HG03439 (cell line): ENCODE measurements around the gene IGSF6.
"Not testable (repeated sequence)": the region's sequence is repeated elsewhere in the genome, so short reads cannot be mapped to it uniquely, and the experiment has no call there.

Experiments used
- ATAC-seq: cut with Tn5 transposase; IDR thresholded peaks from one replicate; pipeline ENCODE4 v1.9.1; 2021; ENCODE audit warnings: mild to moderate bottlenecking, moderate library complexity; ENCODE audit not compliant: unreplicated experiment

The IGSF6 gene

GRCh38 chr16:21629616-21630539 lies 22.5 kb downstream of the IGSF6 start:
- not testable (repeated sequence) for ATAC-seq

DNA sequence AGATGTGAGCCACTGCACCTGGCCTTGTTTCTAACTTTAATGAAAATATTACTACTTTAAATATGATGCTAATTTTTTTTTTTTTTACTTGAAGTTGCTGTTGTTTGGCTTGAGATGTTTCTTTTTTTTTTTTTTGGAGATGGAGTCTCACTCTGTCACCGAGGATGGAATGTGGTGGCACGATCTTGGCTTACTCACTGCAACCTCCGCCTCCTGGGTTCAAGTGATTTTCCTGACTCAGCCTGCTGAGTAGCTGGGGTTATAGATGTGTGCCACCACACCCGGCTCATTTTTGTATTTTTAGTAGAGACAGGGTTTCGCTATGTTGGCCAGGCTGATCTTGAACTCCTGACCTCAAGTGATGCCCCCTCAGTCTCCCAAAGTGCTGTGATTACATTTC lies 23.6 kb downstream of the IGSF6 start:
- no peak for ATAC-seq

GRCh38 chr16:21628121-21628726 lies 24.2 kb downstream of the IGSF6 start:
- ATAC-seq = no peak

GRCh38 chr16:21626659-21627277 lies 25.6 kb downstream of the IGSF6 start:
- no peak for ATAC-seq

DNA sequence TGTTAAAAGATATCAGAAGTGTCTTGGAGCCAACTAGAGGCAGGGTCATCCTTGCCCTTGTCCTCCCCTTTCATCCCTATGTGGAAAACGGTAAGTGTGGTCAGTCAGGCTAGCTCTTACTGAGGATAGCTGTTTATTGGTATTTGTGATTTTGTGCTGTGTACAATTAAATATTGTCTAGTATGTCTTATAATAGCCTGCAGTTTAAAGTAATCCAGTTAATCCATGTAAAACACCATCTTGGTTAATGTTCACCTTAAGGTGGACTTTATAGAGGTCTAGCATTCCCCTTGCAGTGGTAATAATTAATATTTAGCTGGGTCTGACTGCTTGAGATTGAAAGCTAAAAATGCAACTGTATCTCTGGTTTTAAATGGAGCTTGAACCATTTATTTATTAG lies 27.4 kb downstream of the IGSF6 start:
- ATAC-seq = no peak

- ATAC-seq = no peak
These were observed 29.9 kb downstream of the IGSF6 start for GRCh38 chr16:21622545-21622944.

- ATAC-seq = no peak
These were observed 31.8 kb downstream of the IGSF6 start for GRCh38 chr16:21620592-21620991.

GRCh38 chr16:21619765-21620425 lies 32.5 kb downstream of the IGSF6 start:
- ATAC-seq = no peak

- ATAC-seq = no peak
These were observed 34.1 kb downstream of the IGSF6 start for GRCh38 chr16:21618281-21618680.

DNA sequence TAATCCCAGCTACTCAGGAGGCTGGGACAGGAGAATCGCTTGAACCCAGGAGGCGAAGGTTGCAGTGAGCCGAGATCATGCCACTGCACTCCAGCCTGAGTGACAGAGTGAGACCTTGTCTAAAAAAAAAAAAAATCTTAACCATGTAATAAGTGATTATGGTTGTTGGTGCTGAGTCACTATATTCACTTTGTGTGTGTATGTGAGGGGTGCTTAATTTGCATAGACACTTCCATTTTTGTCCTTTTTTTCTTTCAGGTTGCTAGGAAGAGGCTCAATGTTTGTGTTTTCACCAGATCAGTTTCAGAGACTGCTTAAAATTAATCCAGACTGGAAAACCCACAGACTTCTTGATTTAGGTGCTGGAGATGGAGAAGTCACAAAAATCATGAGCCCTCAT lies 34.8 kb downstream of the IGSF6 start:
- no peak for ATAC-seq

DNA sequence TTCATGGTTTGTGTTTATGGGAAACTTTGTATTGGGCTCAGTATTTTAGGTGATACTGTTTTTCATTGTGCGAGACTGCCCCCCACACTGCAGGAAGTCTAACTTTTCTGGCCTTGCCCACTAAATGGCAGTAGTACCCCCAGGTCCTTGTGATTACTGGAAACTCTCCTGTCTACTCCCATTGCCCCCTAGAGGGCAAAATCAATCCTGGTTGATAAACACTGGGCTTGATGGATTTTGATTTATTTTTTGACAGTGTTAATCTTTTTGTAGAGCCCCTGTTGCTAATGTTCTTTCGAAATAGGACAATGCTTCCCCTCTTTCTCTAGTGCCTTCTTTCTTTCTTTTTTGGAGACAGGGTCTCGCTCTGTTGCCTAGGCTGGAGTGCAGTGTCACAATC lies 37.5 kb downstream of the IGSF6 start:
- no peak for ATAC-seq

DNA sequence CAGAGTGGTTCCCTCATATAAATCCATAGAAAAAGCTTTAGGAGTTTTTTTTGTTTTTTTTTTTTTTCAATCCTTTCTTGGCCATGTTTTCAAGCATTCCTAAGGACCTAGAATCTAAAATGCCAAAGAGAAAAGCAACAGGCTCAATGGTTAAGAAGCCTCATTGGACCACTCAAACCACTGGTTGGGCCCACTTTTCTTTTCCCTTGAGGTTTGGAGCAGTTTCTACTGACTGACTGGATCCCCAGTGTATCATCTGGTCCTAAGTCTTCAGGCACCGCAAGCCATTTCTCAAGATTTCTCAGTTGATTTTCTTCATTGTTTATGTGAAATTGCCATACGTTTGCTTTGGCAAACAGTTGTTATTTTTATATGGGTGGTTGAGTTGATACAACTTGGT lies 38.6 kb downstream of the IGSF6 start:
- ATAC-seq = no peak

DNA sequence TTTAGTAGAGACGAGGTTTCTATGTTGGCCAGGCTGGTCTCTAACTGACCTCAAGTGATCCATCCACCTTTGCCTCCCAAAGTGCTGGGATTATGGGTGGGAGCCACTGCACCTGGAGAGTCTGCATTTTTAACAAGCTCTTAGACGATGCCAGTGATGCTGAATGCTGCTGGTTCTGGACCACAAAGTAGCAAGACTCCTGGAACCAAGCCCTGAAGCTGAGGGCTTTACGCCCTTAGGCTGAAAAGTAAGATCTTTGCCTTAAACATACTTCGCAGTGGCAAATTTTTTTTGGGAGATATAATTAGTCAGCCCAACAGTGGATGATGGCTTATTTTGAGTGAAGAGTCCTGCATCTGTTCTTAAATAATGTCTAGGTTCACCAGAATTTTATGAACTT lies 39.0 kb downstream of the IGSF6 start:
- no peak for ATAC-seq

DNA sequence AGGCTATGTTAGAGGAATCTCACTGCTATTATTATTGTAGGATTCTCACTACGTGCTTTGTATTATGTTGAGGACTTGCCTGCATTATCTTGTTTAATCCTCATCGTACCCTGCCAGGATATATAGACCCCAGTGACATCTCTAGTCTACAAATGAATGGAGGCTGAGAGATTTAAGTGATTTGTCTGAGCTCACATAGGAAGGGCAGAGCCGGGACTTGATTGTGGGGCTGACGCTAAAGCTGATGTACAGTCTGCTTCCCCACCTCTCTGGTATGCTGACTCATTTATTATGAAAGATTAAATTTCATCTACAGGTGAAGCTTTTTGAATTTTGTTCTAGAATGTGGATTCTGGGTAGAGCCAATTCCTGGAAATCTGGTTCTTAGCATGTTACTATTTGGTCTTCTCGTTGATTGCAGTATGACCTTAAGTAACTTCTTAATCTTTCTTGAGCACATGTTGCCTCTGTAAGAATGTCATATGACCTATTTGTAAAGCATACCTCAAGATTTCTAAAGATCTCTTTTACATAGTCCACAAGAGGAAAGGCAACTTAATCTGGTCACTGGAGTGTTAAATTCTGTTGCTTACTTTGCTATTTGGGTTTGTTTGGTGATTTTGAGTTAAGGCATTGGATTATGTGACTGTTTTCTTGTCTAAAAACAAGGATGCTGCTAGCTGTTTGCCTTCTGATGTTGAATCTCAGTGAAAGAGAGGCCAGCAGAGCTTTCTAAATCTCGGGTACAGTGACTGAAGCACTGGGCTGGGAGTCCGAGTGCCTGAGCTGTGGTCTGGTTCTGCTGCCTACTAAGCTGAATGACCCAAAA lies 40.6 kb downstream of the IGSF6 start:
- ATAC-seq = no peak

DNA sequence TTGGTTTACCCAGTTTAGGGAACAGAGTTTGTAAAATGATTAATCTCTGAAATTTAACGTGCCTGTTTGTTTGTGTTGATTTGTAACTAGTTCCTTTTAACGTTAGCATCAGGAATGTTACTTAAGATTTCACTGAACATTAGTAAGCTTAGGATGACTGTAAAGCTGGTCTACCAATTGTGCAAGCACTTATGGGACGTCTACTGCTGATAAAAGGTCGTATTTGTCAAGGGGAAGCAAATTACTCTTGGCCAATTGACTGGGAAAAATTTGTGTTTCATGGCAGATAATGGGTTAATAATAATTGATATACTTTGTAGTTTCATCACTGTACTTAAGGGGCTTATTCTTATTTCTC lies 41.2 kb downstream of the IGSF6 start:
- no peak for ATAC-seq

GRCh38 chr16:21610766-21611165 lies 41.6 kb downstream of the IGSF6 start:
- ATAC-seq = no peak

DNA sequence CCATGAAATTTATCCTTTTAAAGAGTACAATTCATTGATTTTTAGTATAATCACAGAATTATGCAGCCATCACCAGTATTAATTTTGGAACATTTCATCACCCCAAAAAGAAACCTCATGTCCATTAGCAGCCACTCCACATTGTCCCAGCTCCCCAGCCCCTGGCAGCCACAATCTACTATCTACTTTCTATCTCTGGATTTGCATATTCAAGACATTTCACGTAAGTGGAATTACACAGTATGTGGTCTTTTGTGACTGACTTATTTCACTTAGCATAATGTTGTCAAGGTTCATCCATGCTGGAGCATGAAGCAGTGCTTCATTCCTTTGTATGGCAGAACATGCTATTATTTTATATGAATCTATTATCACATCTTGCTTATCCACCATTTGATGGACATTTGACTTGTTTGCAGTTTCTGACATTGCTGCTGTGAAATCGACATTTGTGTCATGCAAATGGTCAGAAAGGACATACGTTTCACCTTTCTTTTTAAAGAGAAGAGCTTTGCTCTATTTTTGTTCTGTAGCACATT lies 42.3 kb downstream of the IGSF6 start:
- ATAC-seq = no peak

- no peak for ATAC-seq
These were observed 43.6 kb downstream of the IGSF6 start for GRCh38 chr16:21608639-21609328.

DNA sequence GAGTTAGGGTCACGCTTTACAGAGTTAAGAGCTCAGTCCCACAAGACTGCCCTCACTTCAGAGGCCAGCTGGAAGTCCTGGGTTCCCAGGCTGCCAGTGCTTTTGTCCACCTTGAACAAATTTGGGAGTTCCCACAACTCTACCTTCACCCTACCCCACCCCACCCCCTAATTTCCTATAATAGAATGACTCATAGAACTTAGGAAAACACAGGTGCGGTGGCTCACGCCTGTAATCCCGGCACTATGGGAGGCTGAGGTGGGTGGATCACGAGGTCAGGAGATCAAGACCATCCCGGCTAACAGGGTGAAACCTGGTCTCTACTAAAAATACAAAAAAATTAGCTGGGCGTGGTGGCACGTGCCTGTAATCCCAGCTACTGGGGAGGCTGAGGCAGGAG lies 46.6 kb downstream of the IGSF6 start:
- ATAC-seq = not testable (repeated sequence)

DNA sequence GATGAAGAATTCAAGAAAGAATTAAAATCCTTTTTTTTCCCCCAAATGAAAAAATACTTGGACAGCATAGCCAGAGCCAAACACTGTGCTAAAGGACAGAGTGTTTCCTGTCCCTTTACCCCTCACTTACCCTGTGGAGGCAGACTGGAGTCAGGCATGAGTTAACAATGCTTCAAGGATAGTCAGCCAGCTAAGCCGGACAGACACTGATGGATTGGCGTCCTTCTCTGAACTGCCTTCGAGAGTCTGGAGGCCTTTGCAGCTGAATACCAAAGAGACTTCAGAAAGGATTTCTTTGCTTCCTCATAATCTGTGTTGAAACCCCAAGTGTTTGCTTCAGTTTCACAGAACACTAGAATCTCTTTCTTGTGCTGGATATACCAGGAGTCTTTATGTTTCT lies 48.5 kb downstream of the IGSF6 start:
- no peak for ATAC-seq
